Adrenal gland (tissue), 5 donors: ENCODE measurements around the gene TMIGD3.

Experiments
- CTCF ChIP-seq, 6 experiments: fragments of 450-650 bp in 4 of 6; fragments of 200-600 bp in 2 of 6; sonication (generic) in 1 of 6; IDR thresholded peaks; 1 replicate in 5 of 6; 2 replicates in 1 of 6; pipeline versions ENCODE4 v1.5.1 to v1.8.0; 2016 to 2021; ENCODE audit warnings: antibody characterized with exemption in 6 of 6, mild to moderate bottlenecking in 2 of 6, moderate library complexity in 1 of 6
- POLR2A ChIP-seq, 2 donors: fragments of 450-650 bp; IDR thresholded peaks; one replicate each; pipeline ENCODE4 v1.6.1; 2017; ENCODE audit warnings: antibody characterized with exemption in 2 of 2, mild to moderate bottlenecking in 2 of 2, moderate library complexity in 1 of 2
- donor health status: DM: no; HTN: no; CAD: no.

GRCh38 chr1:111538343-111539025 is 35.1 kb upstream of the TMIGD3 start:
- TF ChIP-seq CTCF (IDR thresholded peaks at IDR 0.05): no peak
- no peak for TF ChIP-seq POLR2A (IDR thresholded peaks at IDR 0.05)
